ENCODE data around the gene CHRNA9. TPM values are rescaled to one million over a fixed set of nuclear protein-coding genes. Genes with fewer than 3 reads are reported as not detected.

CHRNA9 gene
- total RNA-seq, 1 experiment from 2014 or later, result not detected

DNA sequence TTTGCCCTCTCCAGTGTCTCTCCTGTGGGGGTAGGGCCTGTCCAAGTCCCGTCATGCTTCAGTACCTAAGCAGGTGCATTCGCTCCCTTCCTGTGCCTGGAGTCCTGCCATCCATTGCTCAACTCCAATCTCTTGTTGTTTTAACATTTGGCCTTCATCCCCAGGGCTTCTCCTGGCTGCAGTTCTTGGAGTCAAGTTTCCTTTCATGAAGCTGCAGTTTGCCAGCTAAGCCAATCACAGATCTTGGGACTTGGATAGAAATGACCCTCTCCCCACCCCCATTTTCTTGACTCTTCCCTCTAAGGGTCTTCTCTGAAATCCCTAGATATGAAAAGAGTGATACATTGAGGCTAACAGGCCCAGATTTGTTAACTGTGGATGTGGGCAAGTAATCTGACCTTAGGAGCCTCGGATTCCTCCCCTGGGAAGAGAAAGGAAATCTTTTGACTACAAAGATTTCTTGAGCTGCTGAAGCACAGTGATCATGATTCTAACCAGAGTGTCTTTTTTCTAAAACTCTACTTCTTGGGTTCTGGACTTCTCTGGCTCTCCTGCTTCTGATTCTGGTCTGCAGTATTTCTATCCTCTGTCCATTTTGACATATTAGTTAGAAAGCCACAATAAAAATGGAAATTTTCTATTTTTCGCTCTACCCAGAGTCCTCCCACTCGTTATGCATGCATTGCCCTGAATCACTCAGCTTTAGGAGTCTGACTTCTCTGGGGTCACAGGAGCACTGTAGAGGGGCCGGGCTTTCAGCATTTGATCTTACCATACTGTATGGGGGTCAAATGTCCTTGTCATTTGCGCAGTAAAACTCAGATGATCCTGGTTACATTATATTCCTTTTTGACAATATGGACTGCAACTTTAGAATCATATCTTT lies 61.0 kb downstream of the CHRNA9 start:
- DNase-seq (ENCODE audit: low read depth, low spot score) (no peak), ATAC-seq (peak; percentile 42; the same call in 1 of the 2 replicates)
- H3K27me3 ChIP-seq (ENCODE audit: control insufficient read depth, insufficient read depth, low read length), result no peaks in the 10 kb centered on the region
- CTCF ChIA-PET, result no interaction called here
- H3K9me3 ChIP-seq (ENCODE audit: control insufficient read depth, insufficient read depth, low read depth, low read length), result no peaks in the 10 kb centered on the region
- intact Hi-C loops (cut with micrococcal nuclease; ENCODE audit: unreplicated experiment) (no loop called here), in situ Hi-C loops (cut with HindIII; ENCODE audit: low pct_unique_long_range_greater_than_20kb, low sequenced_read_pairs) (no loop called here)
- peak overlapping the region; percentile 51 for H3K27ac ChIP-seq (ENCODE audit: low read length)
- no peaks in the 10 kb centered on the region for H3K36me3 ChIP-seq (ENCODE audit: control insufficient read depth, insufficient read depth, low read length)
- TF ChIP-seq, protein P1, sequence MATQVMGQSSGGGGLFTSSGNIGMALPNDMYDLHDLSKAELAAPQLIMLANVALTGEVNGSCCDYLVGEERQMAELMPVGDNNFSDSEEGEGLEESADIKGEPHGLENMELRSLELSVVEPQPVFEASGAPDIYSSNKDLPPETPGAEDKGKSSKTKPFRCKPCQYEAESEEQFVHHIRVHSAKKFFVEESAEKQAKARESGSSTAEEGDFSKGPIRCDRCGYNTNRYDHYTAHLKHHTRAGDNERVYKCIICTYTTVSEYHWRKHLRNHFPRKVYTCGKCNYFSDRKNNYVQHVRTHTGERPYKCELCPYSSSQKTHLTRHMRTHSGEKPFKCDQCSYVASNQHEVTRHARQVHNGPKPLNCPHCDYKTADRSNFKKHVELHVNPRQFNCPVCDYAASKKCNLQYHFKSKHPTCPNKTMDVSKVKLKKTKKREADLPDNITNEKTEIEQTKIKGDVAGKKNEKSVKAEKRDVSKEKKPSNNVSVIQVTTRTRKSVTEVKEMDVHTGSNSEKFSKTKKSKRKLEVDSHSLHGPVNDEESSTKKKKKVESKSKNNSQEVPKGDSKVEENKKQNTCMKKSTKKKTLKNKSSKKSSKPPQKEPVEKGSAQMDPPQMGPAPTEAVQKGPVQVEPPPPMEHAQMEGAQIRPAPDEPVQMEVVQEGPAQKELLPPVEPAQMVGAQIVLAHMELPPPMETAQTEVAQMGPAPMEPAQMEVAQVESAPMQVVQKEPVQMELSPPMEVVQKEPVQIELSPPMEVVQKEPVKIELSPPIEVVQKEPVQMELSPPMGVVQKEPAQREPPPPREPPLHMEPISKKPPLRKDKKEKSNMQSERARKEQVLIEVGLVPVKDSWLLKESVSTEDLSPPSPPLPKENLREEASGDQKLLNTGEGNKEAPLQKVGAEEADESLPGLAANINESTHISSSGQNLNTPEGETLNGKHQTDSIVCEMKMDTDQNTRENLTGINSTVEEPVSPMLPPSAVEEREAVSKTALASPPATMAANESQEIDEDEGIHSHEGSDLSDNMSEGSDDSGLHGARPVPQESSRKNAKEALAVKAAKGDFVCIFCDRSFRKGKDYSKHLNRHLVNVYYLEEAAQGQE (IDR thresholded peaks at IDR 0.05; ENCODE audit: insufficient read depth in 1 of 2, low read depth in 2 of 2, low read length in 1 of 2), result no peak
- TF ChIP-seq, protein P2, sequence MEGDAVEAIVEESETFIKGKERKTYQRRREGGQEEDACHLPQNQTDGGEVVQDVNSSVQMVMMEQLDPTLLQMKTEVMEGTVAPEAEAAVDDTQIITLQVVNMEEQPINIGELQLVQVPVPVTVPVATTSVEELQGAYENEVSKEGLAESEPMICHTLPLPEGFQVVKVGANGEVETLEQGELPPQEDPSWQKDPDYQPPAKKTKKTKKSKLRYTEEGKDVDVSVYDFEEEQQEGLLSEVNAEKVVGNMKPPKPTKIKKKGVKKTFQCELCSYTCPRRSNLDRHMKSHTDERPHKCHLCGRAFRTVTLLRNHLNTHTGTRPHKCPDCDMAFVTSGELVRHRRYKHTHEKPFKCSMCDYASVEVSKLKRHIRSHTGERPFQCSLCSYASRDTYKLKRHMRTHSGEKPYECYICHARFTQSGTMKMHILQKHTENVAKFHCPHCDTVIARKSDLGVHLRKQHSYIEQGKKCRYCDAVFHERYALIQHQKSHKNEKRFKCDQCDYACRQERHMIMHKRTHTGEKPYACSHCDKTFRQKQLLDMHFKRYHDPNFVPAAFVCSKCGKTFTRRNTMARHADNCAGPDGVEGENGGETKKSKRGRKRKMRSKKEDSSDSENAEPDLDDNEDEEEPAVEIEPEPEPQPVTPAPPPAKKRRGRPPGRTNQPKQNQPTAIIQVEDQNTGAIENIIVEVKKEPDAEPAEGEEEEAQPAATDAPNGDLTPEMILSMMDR (IDR thresholded peaks at IDR 0.05), result no peak
- TF ChIP-seq TCF7L2 (IDR thresholded peaks at IDR 0.05; ENCODE audit: low read depth, low read length) (0 out of 2 replicates have a peak, but pooled peaks have one; percentile 21), POLR2AphosphoS5 (IDR thresholded peaks at IDR 0.05; ENCODE audit: low read depth, low read length) (no peak; the same call in 1 of the 2 replicates), SIN3A (IDR thresholded peaks at IDR 0.05; ENCODE audit: borderline replicate concordance, insufficient read depth, low read depth, low read length) (no peak)
- POLR2A ChIA-PET, result no interaction called here
- H3K4me1 ChIP-seq (ENCODE audit: control insufficient read depth, insufficient read depth, low read length), result peaks cover 4% of the 10 kb centered on the region; the same call in 1 of the 2 replicates
- no TSS peak for BruUV-seq (replicated peaks)
- no peak overlapping the region for H3K4me3 ChIP-seq (ENCODE audit: low read depth in 2 of 2, low read length in 2 of 2)

DNA sequence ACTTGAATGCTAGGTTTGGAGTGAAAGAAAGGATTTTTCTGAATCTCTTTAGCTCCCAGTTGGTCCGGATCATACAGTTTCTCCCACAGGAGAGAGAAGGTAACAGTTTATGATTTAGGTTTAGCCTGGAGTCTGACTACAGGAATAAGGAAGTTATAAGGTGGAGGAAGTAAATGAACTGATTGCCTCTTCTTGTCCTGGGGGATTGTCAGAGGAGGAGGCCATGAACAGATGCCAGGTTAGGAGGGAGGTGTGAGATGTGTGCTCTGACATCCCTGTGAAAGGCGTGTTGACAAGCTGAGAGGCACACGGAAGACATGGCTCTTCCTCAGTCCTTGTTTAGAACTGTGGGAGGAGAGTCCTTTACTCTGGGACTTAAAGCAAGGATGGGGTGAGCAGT lies 64.4 kb downstream of the CHRNA9 start:
- no peak for DNase-seq (ENCODE audit: low read depth, low spot score)
- Histone ChIP-seq H3K27me3 (ENCODE audit: control insufficient read depth, insufficient read depth, low read length) (no peaks in the 10 kb centered on the region), H3K4me3 (ENCODE audit: low read depth in 2 of 2, low read length in 2 of 2) (no peak overlapping the region), H3K4me1 (ENCODE audit: control insufficient read depth, insufficient read depth, low read length) (peaks cover 4% of the 10 kb centered on the region; the same call in 1 of the 2 replicates), H3K36me3 (ENCODE audit: control insufficient read depth, insufficient read depth, low read length) (no peaks in the 10 kb centered on the region), H3K9me3 (ENCODE audit: control insufficient read depth, insufficient read depth, low read depth, low read length) (no peaks in the 10 kb centered on the region), H3K27ac (ENCODE audit: low read length) (no peak overlapping the region)
- intact Hi-C loops (cut with micrococcal nuclease; ENCODE audit: unreplicated experiment), result no loop called here
- TF ChIP-seq TCF7L2 (IDR thresholded peaks at IDR 0.05; ENCODE audit: low read depth, low read length) (no peak), SIN3A (IDR thresholded peaks at IDR 0.05; ENCODE audit: borderline replicate concordance, insufficient read depth, low read depth, low read length) (no peak), POLR2AphosphoS5 (IDR thresholded peaks at IDR 0.05; ENCODE audit: low read depth, low read length) (no peak)
- TF ChIP-seq, protein P1 (IDR thresholded peaks at IDR 0.05; ENCODE audit: insufficient read depth in 1 of 2, low read depth in 2 of 2, low read length in 1 of 2), result no peak
- TF ChIP-seq, protein P2 (IDR thresholded peaks at IDR 0.05), result no peak
- CTCF ChIA-PET, result no interaction called here
- BruUV-seq (replicated peaks), result no TSS peak
- no peak for ATAC-seq
- in situ Hi-C loops (cut with HindIII; ENCODE audit: low pct_unique_long_range_greater_than_20kb, low sequenced_read_pairs), result no loop called here
- POLR2A ChIA-PET, result no interaction called here
